GOT3 (cell line): ENCODE data around the gene TMEM69.
A peak's percentile ranks its signal among the peaks of the same experiment; 100 is the strongest.
"Not testable (repeated sequence)": the region's sequence is repeated elsewhere in the genome, so short reads cannot be mapped to it uniquely, and the experiment has no call there.

Experiments used
- DNase-seq: peaks from one replicate; lab custom pipeline; 2025; ENCODE audit warnings: mixed read lengths; lab: John Stamatoyannopoulos, UW

The TMEM69 gene

GRCh38 chr1:45678489-45678888 is 9.5 kb upstream of the TMEM69 start:
- DNase-seq = no peak

GRCh38 chr1:45679123-45679522 is 8.9 kb upstream of the TMEM69 start:
- DNase-seq = no peak

- no peak for DNase-seq
Observed at GRCh38 chr1:45682942-45683341, 5.0 kb upstream of the TMEM69 start.

GRCh38 chr1:45684402-45684801 is 3.6 kb upstream of the TMEM69 start:
- no peak for DNase-seq

GRCh38 chr1:45685308-45686014 is 2.5 kb upstream of the TMEM69 start:
- no peak for DNase-seq

- DNase-seq = no peak
Observed at GRCh38 chr1:45686015-45686287, 2.0 kb upstream of the TMEM69 start.

- DNase-seq = peak; percentile 83
Observed at GRCh38 chr1:45686288-45687013, 1.5 kb upstream of the TMEM69 start, which contains the start of gene GPBP1L1. Gene GPBP1L1 (minus strand): TSS chr1:45686533. CDS start chr1:45659087, 27,446 bp downstream.

- peak; percentile 92 for DNase-seq
Observed at GRCh38 chr1:45687014-45687753, 797 bp upstream of the TMEM69 start.

- DNase-seq = not testable (repeated sequence)
Observed at GRCh38 chr1:45693811-45694210, 5.8 kb downstream of the TMEM69 start.

- DNase-seq = no peak
Observed at GRCh38 chr1:45694823-45695222, 6.8 kb downstream of the TMEM69 start.

GRCh38 chr1:45704637-45705036 is 16.7 kb downstream of the TMEM69 start:
- no peak for DNase-seq

- no peak for DNase-seq
Observed at GRCh38 chr1:45713711-45714110, 25.7 kb downstream of the TMEM69 start.

GRCh38 chr1:45716700-45717099 is 28.7 kb downstream of the TMEM69 start:
- DNase-seq = no peak

GRCh38 chr1:45717386-45717785 is 29.4 kb downstream of the TMEM69 start:
- DNase-seq = not testable (repeated sequence)

GRCh38 chr1:45718289-45718688 is 30.3 kb downstream of the TMEM69 start:
- no peak for DNase-seq

- no peak for DNase-seq
Observed at GRCh38 chr1:45721207-45721606, 33.2 kb downstream of the TMEM69 start.

GRCh38 chr1:45722809-45723208 is 34.8 kb downstream of the TMEM69 start:
- no peak for DNase-seq

GRCh38 chr1:45723248-45723930 is 35.4 kb downstream of the TMEM69 start:
- DNase-seq = no peak

- DNase-seq = not testable (repeated sequence)
Observed at GRCh38 chr1:45726007-45726406, 38.0 kb downstream of the TMEM69 start.

GRCh38 chr1:45730075-45730779 is 42.2 kb downstream of the TMEM69 start:
- DNase-seq = no peak

GRCh38 chr1:45730780-45731319 is 42.9 kb downstream of the TMEM69 start:
- DNase-seq = no peak
